ENCODE results near the gene ARHGAP20. TPM values are rescaled to one million over a fixed set of nuclear protein-coding genes. Genes with fewer than 3 reads are reported as not detected.

Gene ARHGAP20, protein sequence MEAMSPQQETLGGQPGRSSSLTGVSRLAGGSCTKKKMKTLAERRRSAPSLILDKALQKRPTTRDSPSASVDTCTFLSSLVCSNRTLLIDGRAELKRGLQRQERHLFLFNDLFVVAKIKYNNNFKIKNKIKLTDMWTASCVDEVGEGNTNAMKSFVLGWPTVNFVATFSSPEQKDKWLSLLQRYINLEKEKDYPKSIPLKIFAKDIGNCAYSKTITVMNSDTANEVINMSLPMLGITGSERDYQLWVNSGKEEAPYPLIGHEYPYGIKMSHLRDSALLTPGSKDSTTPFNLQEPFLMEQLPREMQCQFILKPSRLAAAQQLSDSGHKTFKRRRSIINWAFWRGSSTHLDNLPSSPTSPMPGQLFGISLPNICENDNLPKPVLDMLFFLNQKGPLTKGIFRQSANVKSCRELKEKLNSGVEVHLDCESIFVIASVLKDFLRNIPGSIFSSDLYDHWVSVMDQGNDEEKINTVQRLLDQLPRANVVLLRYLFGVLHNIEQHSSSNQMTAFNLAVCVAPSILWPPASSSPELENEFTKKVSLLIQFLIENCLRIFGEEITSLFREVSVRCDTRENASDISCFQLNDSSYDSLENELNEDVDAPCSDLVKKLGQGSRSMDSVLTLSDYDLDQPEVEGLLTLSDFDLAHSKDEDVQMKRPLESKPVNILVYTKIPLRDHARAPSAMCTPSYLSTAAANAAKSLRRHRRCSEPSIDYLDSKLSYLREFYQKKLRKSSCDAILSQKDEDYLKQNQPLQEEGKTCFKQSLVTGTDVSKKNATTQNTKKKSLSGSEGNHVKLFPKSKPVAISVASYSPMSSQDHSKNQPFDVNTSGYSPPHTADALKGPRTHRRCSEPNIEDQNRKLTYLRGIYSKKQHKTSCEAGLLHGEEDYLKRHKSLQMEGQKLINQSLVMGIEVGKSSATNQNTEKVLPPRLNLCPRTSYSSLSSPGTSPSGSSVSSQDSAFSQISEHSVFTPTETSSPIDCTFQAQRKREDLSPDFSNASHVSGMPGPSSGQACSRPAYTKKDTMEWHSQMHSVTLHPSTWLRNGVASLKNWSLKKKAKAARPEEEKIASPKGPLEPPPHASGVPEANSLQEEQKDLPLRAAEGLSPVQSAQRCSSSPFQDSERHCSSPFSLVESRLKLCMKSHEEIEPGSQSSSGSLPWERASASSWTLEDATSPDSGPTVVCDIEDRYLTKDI
- total RNA-seq: 10 to 100 TPM; 31.1 to 52.2 (median 45.0) TPM

DNA sequence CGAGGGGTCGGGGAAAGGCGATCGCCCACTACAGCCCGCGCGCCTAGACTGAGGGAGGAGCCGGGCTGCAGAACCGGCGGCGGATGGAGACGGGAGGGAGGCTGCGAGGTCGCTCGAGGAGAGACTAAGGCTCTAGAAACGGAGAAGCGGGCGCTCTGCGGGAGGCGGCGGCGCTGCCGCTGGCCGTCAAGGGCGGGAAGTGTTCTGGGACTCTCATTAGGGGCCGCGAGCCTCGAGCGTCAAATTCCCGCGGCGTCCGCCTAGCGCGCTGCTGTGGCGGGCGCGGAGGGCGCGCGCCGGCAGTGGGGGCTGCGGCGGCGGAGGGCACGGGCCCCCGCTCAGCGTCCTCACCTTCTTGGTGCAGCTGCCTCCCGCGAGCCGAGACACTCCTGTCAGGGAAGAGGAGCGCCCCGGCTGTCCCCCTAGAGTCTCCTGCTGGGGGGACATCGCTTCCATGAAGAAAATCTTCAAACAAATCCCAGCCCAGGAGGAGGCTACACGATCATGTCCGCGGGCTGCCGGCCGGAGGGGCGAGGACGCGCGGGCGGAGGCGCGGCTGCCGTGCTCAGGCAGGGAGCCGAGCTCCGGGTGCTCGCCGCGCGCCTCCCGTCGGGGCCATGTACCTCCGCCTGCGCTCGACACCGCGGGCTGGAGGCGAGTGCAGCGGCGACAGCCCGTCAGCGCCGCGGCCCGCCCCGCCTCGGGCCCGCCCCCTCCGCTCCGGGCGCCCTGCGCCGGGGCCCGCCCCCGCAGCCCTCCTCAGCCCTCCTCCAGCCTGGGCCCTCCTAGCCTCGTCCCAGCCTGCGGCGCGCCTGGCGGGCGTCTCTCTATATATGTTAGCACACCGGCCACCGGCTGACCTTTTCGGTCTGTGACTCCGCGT is at the start of gene ARHGAP20:
TSS of gene ARHGAP20 (minus strand) at position 662 of the 883 bp plus-strand sequence. CDS start at position 456, 206 bp downstream.
- TF ChIP-seq, protein P1, sequence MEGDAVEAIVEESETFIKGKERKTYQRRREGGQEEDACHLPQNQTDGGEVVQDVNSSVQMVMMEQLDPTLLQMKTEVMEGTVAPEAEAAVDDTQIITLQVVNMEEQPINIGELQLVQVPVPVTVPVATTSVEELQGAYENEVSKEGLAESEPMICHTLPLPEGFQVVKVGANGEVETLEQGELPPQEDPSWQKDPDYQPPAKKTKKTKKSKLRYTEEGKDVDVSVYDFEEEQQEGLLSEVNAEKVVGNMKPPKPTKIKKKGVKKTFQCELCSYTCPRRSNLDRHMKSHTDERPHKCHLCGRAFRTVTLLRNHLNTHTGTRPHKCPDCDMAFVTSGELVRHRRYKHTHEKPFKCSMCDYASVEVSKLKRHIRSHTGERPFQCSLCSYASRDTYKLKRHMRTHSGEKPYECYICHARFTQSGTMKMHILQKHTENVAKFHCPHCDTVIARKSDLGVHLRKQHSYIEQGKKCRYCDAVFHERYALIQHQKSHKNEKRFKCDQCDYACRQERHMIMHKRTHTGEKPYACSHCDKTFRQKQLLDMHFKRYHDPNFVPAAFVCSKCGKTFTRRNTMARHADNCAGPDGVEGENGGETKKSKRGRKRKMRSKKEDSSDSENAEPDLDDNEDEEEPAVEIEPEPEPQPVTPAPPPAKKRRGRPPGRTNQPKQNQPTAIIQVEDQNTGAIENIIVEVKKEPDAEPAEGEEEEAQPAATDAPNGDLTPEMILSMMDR (IDR thresholded peaks at IDR 0.05; ENCODE audit: low read depth): no peak

DNA sequence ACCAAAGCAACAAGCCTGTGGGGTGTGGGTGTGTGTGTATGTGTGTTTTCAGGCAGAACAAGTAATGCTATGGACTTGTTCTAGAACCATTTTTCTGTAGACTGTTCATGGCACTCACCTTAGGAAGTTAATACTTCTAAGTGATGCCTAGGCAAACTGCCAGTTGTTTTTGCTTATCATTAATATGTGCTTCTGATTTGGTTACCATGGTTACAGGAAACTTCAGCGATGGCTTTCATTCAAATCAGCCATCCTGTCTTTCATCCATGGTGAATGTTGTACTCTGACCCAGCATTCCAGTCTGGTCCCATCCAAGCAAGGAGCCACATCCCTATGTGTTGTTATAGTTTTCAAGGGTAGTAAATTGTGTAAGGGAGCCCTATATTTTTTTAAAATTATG is 49.8 kb upstream of the ARHGAP20 start:
- TF ChIP-seq, protein P1 (IDR thresholded peaks at IDR 0.05; ENCODE audit: low read depth): no peak

DNA sequence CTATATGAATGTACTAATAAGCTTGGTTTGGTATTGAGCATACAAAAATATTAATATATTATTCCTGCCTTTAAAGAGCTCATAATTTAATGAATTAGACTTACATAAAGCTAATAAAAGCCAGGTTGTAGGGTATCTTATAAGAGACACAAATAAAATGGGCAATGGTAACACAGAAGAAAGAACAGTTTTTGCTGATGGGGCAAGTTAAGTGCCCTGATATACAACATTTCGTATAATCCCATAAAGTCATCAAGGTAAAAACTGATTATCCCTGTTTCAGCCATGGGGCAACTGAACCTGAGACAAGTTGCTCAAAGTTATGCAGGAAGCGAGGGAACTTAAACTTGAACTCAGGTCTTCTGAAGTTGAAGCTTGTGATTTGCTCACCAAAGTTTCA is 48.9 kb upstream of the ARHGAP20 start:
- TF ChIP-seq, protein P1 (IDR thresholded peaks at IDR 0.05; ENCODE audit: low read depth): no peak

DNA sequence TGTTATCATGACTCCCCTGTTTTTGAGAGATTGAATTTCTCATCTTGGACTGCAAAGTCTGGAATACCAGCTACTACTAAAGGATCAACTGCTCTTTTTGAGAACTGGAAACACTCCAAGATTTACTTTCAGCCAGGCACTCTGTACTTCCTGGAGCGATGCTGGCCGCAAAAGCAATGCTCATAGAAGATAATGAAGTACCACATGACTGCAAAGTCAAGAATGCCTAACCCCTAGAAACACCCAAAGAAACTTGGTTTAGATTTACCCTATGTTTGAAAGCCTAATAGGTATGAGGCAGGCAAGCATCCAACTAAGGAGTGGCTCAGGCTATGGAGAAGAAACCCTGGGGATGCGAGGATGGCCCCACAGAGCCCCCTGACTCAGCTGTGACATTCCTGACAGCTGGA is 47.7 kb upstream of the ARHGAP20 start:
- TF ChIP-seq, protein P1 (IDR thresholded peaks at IDR 0.05; ENCODE audit: low read depth): no peak

DNA sequence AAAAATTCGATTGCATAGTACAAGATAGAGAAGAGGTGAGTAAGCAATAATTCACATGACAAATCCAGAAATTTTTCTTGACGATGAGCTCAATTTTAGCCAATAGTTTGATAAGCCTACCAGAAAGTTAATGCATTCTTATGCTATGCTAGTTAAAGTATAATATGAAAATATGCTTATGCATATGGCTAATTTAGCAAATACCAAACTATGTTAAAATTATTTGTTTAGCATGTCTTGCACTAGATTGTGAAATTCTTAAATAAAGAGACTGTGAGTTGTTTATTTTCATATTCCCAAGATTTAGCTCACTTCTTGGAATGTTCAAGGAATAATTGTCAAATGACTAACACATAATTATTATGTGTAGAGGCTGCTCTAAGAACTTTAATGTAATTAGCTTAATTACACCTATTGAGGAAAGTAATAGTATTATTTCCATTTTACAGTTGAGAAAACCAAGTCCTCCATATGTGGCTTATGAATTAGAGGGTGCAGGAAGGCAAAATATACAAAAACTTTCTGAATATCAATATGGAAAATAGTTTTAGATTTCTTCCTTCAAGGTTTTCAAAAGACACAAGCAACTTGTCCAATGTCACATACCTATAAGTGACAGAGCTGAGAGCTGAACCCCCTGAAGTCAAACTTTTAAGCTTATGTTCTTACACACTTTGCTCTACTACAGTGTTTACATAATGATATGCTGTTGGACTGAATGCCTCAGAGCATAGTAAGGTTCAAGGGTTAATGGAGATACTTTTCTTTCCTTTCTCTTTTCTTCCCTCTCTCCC is 45.9 kb upstream of the ARHGAP20 start:
- TF ChIP-seq, protein P1 (IDR thresholded peaks at IDR 0.05; ENCODE audit: low read depth): no peak

DNA sequence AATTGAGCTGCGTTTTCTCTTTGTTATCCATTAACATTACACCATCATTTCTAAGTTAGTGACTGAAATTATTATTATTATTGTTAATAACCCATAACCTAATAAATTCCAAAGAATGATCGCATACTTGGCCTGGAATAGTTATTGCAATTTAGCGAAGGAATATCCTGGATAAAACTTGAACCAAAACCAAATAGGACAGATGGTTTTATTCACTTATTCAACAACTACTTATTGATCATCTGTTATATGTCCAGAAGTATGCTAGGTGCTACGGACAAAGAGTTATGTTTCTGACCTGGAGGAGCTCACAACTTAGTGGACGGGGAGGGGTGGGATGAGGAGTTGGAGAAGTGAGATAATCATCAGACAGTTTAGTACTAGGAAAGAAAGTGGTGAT is 44.8 kb upstream of the ARHGAP20 start:
- TF ChIP-seq, protein P1 (IDR thresholded peaks at IDR 0.05; ENCODE audit: low read depth): no peak
